GM10266 (cell line): Measurements from ENCODE around the gene DDX59.

Experiments
- DNase-seq: peaks from one replicate; pipeline ENCODE4 v3.0.0; 2012; ENCODE audit errors: extremely low spot score
- CTCF ChIP-seq: IDR thresholded peaks from 2 replicates; pipeline ENCODE4 v1.5.1; 2012; ENCODE audit warnings: mild to moderate bottlenecking, low read depth; ENCODE audit not compliant: control insufficient read depth, insufficient read depth; ENCODE audit errors: missing control alignments

DDX59 gene

GRCh38 chr1:200706111-200706814, 36.6 kb upstream of the DDX59 start:
- DNase-seq = no peak
- TF ChIP-seq CTCF = no peak

GRCh38 chr1:200704986-200705500, 35.3 kb upstream of the DDX59 start:
- TF ChIP-seq CTCF = no peak
- DNase-seq = no peak

- TF ChIP-seq CTCF = no peak
- no peak for DNase-seq
Measured at GRCh38 chr1:200699871-200700270, 30.2 kb upstream of the DDX59 start.

- TF ChIP-seq CTCF = no peak
- no peak for DNase-seq
Measured at GRCh38 chr1:200694738-200695137, 25.0 kb upstream of the DDX59 start.

GRCh38 chr1:200693327-200693726, 23.6 kb upstream of the DDX59 start:
- TF ChIP-seq CTCF = no peak
- DNase-seq = no peak

GRCh38 chr1:200692316-200692715, 22.6 kb upstream of the DDX59 start:
- DNase-seq = no peak
- TF ChIP-seq CTCF = no peak

- no peak for TF ChIP-seq CTCF
- DNase-seq = no peak
Measured at GRCh38 chr1:200686620-200687019, 16.9 kb upstream of the DDX59 start.
